HG02678 (cell line): Measurements from ENCODE around the gene YIPF5.

Source experiments
- ATAC-seq: cut with Tn5 transposase; IDR thresholded peaks from one replicate; pipeline ENCODE4 v1.9.1; 2021; ENCODE audit warnings: mild to moderate bottlenecking, moderate library complexity; ENCODE audit not compliant: unreplicated experiment

Gene YIPF5

GRCh38 chr5:144128844-144129243 is 41.6 kb downstream of the YIPF5 start:
- no peak for ATAC-seq

- ATAC-seq = no peak
Measured at GRCh38 chr5:144126707-144127106, 43.8 kb downstream of the YIPF5 start.

GRCh38 chr5:144125163-144125726 is 45.2 kb downstream of the YIPF5 start:
- ATAC-seq = no peak

- ATAC-seq = no peak
Measured at GRCh38 chr5:144122641-144123040, 47.8 kb downstream of the YIPF5 start.

DNA sequence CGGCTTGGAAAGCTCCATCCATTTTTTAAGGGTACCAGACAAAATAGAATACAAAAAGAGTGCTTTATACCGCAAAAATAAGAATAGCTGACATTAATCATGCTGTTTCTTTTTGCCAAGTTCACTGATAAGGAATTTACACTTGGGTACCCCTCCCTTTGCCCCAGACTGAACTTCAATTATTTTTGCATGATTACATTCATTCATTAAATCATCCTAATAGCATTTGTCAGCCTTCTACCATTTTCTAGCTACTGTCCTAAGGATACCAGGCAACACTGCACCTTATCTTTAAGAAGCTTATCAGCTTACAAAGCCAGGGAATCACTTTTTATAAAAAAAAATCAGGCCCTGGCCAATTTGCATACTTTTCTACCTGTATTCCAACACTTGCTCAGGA is 48.4 kb downstream of the YIPF5 start:
- ATAC-seq = no peak

DNA sequence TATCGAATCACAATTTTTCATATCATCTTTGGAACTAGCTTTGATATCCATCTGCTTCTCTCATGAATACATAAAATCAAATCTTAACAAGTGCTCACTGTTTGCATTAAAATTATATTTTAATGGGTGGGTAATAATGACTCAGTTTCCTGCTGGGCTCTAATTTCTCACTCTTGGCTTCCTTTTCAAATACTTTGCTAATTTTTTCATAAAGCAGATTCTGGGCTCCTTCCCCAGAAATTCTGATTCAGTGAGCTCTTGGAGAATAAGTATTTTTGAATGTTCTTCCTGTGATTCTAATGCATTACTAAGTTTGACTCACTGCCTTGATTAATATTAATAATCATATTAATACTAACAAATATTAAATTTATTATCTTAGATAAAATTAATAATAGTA is 48.9 kb downstream of the YIPF5 start:
- ATAC-seq = no peak

- no peak for ATAC-seq
Measured at GRCh38 chr5:144120661-144121180, 49.7 kb downstream of the YIPF5 start.

DNA sequence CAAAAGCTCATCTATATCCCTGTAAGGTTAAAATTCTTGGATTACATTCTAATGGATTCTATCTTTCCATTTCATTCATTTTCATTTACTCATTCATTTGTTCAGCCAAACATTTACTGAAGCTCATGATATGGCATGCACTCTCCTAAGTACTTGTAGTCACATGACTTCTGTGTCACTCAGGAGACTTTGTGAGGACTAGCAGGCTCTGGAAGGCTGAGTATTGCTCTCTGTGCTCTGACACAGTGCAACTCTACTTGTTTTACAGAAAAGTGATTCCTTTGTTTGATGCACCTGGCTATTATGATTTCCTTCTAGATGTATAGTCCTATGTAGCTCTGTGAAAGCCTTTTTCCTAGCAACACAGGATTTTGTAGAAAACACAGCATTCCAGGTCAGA is 53.0 kb downstream of the YIPF5 start:
- ATAC-seq = no peak

DNA sequence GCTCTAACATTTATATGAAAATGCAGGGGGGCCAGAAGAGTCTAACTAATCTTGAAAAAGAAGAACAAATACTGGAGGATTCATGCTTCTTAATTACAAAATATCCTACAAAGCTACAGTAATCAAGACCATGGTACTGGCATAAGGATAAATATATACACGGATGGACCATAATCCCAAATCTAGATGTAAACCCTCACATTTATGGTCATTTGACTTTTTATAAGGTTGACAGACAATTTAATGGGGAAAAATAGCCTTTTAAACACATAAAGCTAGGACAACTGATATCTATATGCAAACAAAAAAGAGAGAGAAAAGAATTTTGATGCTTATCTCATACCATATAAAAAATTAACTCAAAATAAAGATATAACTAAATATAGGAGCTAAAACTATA is 55.9 kb downstream of the YIPF5 start:
- no peak for ATAC-seq
